Left forelimb (tissue), 1 donor: Measurements from ENCODE around the gene MMD2.
"Not testable (repeated sequence)": the region's sequence is repeated elsewhere in the genome, so short reads cannot be mapped to it uniquely, and the experiment has no call there.

ENCODE experiments used
- DNase-seq: peaks from one replicate; pipeline ENCODE4 v3.0.0-alpha.2; 2018; ENCODE audit warnings: low spot score

Gene MMD2, protein sequence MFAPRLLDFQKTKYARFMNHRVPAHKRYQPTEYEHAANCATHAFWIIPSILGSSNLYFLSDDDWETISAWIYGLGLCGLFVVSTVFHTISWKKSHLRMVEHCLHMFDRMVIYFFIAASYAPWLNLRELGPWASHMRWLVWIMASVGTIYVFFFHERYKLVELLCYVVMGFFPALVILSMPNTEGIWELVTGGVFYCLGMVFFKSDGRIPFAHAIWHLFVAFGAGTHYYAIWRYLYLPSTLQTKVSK

DNA sequence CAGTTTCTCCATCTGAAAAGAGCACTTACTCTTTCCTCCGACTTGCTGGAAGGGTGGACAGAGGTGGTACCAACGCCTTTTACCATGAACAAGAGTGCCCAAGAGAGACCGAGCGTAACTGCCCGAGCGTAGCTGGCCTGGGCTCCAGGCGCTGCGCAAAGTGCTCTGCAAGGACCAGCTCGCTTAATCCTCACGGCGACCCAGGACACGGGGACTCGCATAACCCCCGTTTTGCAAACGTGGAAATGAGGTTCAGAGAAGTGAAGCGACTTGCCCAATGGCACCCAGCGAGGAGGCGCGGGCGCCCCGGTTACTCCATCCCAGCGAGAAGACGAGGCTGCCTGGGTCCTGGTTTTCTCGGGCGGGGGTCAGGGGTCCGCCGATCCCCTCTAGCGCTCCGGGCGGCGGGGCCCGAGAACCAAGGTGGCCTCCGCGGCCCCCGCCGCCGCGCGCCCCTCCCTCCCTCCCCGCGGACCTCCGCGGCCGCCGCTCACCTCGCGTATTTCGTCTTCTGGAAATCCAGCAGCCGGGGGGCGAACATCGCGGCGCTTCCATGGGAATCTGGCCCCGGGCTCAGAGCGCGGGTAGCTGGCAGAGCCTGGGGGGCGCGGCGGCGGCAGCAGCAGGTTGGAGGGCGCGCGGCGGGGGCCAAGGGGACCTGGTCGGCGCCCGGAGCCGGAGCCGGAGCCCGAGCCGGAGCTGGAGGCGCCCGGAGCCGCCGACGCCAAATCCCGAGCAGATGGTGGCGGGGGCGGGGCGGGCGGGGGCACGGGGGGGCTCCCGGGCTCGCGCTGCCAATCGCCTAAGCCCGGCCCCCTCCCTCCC lies at the start of gene MMD2:
MMD2 (minus strand) TSS at position 711 of the 825 bp plus-strand sequence; CDS start at position 541, 170 bp downstream.
- no peak for DNase-seq

DNA sequence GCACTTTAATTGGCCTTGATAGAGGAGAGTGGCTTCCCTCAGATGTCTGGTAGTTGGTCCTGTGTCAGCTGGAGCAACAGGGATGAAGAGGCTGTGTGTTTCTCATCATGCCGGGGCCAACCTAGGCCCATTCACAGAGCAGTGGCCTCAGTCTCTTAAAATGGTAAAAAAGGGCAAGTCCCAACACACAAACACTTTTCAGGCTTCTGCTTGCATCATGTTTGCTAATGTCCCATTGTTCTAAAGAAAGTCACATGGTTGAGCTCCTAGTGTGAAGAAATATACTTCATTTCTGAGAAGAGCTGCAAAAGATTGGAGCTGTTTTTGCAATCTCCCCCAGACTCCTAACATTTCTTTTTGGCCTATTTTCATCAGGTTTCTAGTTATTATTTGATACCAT lies 46.1 kb upstream of the MMD2 start:
- DNase-seq: no peak

DNA sequence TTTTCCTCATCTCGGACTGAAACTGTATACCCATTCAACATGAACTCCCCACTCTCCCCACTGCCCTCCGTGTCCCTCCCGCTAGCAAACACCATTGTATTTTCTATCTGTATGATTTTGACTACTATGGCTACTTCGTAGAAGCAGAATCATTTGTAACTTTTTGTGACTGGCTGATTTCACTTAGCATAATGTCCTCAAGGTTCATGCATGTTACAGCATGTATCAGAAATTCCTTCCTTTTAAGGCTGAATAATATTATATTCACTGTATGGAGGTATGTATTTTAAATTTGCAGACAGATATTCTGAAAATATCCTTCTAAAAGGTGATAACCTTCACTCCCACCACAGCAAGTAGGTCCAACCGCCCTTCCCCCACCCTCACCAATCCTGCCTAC lies 42.9 kb upstream of the MMD2 start:
- no peak for DNase-seq

DNA sequence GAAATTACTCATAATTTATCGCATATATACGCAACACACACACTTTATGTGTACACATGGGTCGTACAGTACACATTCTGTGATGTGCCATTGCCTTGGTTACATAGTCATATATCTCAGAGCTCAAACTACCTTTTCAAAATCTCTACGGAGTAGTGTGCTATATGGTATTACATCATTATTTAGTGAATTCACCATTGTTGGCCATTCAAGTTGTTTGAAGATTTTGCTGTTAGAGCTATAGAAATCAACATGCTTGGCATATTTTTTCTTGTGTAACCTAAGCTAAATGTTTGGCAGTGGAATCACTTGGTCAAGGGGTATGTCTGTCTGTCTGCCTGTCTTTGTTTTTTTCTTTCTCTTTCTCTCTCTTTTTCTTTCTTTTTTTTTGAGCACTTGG lies 42.0 kb upstream of the MMD2 start:
- DNase-seq: no peak

DNA sequence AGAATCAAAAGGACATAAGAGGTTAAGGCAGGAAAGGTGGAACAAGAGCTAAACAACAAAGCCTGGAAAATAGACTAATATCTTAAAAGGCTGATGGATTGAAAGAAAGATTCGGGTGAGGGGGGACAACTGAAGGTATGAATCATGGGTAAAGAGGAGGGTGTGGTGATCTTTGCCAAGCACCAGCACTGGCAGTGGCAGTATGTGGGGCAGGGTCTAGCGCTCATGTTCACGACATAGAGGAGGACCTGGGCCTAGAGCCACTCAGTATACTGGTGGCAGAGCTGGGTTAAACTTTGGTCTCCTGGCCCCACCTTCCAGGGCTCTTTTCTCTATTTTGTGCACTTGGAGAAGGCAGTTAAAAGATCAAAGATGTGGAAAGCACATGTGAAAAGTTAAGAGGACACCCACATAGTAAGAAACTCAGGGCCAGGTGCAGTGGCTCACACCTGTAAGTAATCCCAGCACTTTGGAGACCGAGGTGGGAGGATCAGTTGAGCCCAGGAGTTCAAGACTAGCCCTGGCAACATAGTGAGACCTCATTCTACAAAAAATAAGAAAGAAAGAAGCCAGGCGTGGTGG lies 40.5 kb upstream of the MMD2 start:
- DNase-seq: no peak

DNA sequence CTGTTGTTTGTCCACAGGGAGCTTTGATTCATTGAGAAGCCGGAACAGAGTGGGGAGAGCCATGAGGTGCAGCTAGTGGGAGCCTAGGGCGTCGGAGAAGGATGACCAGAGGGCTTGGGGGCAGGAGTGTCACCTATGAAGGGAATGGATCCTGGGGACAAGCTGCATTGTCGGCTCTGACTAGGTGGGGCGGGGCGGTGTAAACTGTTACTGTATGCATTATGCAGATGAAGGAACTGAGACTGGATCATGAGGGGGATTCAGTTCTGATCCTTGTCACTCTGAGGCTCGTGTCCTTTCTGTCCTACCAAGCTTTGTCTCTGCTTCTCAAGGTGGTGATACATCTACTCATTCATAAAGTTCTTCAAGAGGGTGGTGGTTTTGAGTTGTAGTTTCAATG lies 39.9 kb upstream of the MMD2 start:
- DNase-seq: no peak

DNA sequence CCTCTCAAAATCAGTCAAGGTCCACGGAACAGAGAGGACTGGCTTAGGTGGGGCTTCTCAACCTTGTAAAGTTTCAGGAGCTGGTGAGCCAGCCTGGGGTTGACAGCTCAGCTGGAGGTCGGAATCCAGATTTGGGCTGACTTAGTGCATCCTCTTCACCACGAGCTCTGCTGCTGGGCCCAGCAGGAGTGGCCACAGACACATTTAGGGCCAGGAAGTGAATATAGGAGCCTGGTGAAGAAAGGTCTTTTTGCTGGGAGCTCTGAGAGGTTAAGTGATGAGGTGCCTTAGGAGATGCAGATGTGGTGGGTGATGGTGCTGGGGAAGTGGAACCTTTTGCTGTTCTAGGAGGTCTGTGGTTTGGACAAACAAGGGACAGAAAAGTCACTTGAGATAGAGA lies 39.3 kb upstream of the MMD2 start:
- DNase-seq: no peak

DNA sequence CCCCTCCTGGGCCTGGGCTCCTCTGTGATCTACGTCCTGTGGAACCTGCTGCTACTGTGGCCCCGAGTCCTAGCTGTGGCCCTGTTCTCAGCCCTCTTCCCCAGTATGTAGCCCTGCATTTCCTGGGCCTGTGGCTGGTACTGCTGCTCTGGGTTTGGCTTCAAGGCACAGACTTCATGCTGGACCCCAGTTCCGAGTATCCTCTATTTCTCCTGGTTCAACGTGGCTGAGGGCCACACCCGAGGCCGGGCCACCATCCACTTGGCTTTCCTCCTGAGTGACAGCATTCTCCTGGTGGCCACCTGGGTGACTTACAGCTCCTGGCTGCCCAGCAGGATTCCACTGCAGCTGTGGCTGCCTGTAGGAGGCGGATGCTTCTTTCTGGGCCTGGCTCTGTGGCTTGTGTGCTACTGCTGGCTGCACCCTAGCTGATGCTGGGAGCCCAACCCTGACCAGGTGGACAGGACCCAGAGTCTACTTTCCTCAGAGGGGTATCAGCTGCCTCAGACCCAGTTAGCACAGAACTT lies 37.8 kb upstream of the MMD2 start:
- DNase-seq: no peak

DNA sequence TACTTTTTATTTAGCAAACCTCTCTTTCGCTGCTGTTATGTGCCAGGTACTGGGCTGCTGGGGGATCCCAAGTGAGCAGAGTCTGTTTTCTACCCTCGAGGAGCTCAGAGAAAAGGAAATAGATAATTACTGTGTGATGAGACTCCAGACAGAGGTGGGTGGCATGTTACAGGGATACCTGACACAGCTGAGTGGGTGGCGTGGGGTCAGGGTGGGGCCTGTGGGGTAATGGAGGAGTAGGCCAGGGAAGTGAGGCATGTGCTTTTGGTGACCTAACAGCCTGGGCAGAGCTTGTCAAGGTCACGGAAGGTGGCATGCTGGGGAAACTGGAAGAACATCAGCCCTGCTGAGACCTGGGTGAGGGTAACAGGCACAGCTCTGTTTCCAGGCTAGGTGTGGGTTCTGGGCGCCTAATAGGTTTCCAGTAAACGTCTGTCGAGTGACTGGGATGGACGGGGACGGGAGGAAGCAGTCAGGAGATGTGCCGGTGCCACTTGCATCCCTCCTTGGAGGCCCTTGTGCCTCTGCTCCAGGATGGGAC lies 36.5 kb upstream of the MMD2 start:
- no peak for DNase-seq

DNA sequence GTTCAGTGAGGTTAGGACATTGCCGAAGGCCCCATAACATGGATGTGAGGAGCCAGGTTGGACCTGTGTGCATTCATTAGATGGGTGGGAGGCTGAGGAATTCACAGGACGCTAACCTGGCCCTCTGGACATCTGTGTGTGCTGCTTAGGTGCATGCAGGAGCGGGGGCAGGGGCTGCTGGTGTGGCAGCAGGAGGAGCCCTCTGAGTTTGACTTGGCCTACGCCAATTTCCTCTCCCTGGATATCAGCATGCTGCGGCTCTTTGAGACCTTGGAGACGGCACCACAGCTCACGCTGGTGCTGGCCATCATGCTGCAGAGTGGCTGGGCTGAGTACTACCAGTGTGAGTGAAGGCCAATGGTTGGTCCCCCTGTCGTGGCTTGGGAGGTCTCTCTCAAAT lies 34.5 kb upstream of the MMD2 start:
- no peak for DNase-seq

DNA sequence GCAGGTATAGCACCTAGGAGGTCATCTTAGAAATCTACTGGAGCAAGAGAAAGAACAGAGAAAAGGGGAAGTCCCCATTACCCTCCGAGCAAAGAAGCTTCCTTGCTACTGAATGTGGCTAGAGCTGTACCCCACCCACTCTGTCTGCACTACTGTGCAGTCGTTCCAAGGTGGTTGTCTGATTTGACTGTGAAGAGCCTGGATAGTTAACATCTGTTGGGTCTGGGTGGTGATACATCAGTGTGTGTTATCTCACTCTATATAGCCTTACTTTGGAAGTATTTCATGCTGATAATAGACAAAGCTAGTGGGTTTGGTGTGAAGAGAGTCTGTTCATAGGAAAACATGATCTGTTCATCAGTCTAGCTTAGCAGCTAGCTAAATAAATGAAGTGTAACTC lies 23.8 kb upstream of the MMD2 start:
- not testable (repeated sequence) for DNase-seq

DNA sequence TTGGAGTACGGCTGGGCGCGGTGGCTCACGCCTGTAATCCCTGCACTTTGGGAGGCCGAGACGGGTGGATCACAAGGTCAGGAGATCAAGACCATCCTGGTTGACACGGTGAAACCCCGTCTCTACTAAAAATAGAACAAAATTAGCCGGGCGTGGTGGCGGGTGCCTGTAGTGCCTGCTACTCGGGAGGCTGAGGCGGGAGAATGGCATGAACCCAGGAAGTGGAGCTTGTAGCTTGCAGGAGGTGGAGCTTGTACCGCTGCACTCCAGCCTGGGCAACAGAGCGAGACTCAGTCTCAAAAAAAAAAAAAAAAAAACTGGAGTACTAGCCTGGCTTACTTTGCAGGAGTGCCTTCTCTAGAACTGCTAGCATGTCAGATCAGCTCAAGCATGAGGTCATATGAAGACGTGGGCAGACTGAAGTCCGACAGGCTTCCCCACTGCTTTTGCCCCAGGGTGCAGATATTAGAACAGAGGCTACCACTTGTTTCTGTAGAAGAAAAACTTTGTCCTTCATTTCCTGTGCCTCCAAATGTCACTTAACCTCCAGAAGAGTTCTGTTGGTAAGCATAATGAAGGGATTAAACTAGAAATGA lies 22.4 kb upstream of the MMD2 start:
- not testable (repeated sequence) for DNase-seq

DNA sequence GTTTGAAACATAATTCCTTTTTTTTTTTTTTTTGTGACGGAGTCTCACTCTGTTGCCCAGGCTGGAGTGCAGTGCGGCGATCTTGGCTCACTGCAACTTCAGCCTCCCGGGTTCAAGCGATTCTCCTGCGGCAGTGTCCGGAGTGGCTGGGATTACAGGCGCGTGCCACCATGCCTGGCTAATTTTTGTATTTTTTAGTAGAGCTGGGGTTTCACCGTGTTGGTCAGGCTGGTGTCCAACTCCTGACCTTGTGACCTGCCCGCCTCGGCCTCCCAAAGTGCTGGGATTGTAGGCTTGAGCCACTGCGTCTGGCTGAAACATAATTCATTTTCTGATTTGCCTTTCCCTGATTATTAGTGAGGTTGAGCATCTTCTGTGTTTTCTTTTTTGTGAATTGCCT lies 16.6 kb upstream of the MMD2 start:
- DNase-seq: not testable (repeated sequence)

DNA sequence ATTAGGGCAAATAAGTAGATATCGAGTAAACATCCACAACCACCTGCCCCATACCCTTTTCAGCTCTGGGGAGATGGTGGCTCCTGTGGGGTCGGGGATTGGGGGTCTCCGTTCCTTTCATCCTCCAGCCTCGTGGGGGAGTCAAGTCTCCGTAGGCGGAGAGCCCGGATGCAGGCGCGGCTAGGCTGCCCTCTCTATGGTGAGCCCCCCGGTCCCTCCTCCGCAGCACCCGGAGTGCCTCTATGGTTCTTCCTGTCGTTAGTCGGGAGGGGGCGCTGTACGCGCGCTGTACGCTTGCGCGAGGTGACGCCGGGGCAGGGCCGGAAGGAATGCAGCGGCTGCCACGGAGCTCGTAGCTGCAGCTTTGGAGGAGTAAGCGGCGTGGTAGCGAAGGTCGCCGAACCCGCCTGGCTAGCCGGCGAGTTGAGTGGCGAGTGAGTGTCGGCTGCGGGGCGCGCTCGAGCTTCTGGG lies 14.8 kb upstream of the MMD2 start:
- peak; percentile 93 for DNase-seq

DNA sequence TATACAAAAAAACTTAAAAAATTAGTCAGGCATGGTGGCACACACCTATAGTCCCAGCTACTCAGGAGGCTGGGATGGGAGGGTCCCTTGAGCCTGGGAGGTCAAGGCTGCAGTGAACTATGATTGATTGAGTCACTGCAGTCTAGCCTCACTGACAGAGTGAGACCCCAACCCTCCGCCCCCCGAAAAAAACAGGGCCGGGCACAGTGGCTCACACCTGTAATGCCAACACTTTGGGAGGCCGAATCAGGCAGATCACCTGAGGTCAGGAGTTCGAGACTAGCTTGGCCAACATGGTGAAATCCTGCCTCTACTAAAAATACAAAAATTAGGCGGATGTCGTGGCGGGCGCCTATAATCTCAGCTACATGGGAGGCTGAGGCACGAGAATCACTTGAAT lies 13.5 kb upstream of the MMD2 start:
- DNase-seq: not testable (repeated sequence)

DNA sequence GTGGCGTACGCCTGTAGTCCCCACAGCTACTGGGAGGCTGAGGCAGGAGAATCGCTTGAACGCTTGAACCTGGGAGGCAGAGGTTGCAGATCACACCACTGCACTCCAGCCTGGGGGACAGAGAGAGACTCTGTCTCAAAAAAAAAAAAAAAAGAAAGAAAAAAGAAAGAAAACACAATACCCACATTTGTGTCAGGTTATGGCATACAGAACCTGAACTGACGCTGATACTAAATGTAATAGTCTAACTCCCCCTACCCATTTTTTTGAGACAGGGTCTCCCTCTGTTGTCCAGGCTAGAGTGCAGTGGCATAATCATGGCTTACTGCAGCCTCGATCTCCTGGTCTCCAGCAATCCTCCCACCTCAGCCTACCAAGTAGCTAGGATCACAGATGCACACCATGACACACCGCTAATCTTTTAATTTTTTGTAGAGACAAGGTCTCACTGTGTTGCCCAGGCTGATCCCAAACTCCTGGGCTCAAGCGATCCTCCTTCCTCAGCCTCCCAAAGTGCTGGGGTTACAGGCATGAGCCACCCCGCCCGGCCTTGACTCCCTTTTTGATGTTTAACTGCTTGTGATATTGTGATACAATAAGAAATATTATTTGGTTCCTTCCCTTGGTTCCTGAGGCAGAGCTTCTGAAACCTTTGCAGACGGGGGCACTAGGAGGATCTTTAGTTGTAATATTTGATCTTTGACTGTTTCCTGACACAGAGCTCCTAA lies 6.5 kb upstream of the MMD2 start:
- DNase-seq: no peak

DNA sequence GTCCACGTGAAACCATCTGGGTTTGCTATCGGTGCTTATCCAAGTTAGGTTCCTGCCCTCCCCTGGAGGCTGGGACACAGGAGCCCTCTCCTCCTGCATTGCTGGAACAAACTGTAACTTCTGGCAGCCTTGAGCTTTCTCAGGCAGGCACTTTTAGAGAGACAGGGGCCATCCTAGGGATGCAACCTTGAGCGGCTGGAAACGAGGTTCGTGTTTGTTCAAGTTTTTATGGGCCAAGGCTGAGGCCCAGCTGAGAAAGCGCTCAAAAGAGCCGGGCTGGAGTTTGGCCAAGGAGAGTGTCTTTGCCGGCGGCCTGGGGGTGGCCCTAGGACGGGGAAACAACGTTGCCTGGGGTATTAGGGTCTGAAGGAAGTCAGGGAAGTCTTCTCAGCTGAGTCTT lies 5.5 kb upstream of the MMD2 start:
- DNase-seq: no peak

DNA sequence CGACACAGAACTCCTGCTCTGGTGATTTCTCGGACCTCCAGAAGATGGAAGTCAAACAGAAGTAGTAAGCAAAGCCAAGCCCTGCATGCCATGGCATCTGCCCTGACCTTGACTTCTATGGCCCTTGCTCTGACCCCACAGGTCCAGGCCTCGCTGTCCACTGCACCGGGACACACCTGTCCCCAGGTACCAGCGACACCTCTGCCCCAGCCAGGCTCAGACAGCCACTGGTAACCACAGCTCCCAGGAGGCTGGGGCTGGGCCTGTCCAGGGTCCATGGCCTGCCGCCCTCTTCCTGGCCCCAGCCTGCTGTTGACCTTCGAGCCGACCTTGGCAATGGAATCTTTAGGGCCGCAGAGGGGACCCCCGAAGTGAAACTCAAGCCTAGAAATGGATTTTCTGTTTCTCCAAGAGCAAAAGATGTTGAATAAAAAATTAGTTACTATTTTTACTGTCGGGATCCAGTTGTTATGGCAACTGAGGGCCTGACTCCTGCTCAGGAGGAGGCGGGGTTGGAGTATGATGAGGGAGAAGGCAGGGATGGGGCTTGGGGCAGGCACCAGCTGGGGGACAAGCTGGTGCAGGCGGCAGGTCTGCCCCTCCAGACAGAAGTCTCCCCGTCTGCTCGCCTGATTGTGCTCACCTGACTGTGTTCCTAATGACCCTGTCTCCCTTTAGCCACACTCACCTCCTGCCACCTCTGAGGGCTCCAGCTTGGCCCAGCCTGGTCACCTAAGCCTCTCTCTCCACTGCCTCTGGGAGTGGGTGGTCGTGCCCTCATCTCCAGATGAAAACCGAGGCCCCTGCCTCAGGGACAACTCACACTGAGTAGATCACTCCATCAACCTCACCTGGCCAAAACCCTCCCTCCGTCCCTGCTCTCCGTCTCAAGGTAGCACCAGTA lies 4.1 kb upstream of the MMD2 start:
- DNase-seq: no peak

DNA sequence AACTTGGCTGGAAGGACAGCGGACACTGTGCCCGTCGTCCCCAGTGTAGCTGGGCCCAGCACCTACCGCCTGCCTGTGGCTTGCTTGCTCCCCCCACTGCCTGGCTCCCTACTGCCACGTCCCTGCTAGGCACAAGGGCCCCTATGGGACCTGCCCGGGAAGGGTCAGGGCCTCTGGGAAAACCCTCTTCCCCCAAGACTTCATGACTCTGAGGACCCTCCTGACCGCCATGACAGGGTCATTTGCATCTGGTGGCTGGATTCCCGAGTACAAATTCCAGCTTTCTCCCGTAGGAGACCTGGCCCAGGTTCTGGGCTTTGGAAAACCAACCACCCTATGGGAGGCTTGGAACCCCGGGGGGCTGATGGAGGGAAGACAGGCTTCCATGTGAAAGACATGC lies 1.4 kb upstream of the MMD2 start:
- DNase-seq: no peak

DNA sequence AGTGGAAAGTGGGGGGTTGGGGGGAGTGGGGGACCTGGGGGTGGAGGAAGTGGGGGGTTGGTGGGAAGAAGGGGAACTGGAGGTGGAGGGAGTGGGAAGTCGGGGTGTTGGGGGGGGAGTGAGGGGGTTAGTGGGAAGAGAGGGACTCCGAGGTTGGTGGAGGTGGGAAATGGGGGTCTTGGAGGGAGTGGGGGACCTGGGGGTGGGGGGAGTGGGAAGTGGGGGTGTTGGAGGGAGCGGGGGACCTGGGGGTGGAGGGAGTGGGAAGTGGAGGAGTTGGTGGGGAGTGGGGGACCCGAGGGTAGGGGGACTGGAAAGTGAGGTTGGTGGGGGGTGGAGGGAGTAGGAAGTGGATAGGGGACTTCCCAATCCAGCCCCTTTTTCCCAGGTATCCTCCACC lies 906 bp upstream of the MMD2 start:
- DNase-seq: no peak
